HG02840 (cell line): ENCODE measurements around the gene ANKS1A.

Source experiments
- ATAC-seq: cut with Tn5 transposase; IDR thresholded peaks from one replicate; pipeline ENCODE4 v1.9.1; 2021; ENCODE audit warnings: mild to moderate bottlenecking, moderate library complexity, moderate number of reproducible peaks; ENCODE audit not compliant: unreplicated experiment, low FRiP score

ANKS1A gene

GRCh38 chr6:35062676-35063574 is 173.9 kb downstream of the ANKS1A start:
- ATAC-seq: no peak

GRCh38 chr6:35063701-35064280 is 174.7 kb downstream of the ANKS1A start:
- no peak for ATAC-seq

- ATAC-seq: no peak
Measured at GRCh38 chr6:35064290-35064689, 175.2 kb downstream of the ANKS1A start.

GRCh38 chr6:35064757-35065440 is 175.8 kb downstream of the ANKS1A start:
- no peak for ATAC-seq

- no peak for ATAC-seq
Measured at GRCh38 chr6:35065441-35065800, 176.4 kb downstream of the ANKS1A start.

- ATAC-seq: no peak
Measured at GRCh38 chr6:35065870-35066269, 176.8 kb downstream of the ANKS1A start.

GRCh38 chr6:35067234-35067633 is 178.2 kb downstream of the ANKS1A start:
- no peak for ATAC-seq

GRCh38 chr6:35068206-35068605 is 179.2 kb downstream of the ANKS1A start:
- ATAC-seq: no peak

- ATAC-seq: no peak
Measured at GRCh38 chr6:35068644-35069043, 179.6 kb downstream of the ANKS1A start.

GRCh38 chr6:35069262-35069661 is 180.2 kb downstream of the ANKS1A start:
- no peak for ATAC-seq

GRCh38 chr6:35070111-35070510 is 181.1 kb downstream of the ANKS1A start:
- ATAC-seq: no peak

GRCh38 chr6:35071347-35071994 is 182.4 kb downstream of the ANKS1A start:
- no peak for ATAC-seq

GRCh38 chr6:35072051-35072697 is 183.1 kb downstream of the ANKS1A start:
- ATAC-seq: no peak

- no peak for ATAC-seq
Measured at GRCh38 chr6:35072698-35073055, 183.6 kb downstream of the ANKS1A start.

GRCh38 chr6:35073211-35073610 is 184.2 kb downstream of the ANKS1A start:
- ATAC-seq: no peak

- ATAC-seq: no peak
Measured at GRCh38 chr6:35073766-35074471, 184.9 kb downstream of the ANKS1A start.

- no peak for ATAC-seq
Measured at GRCh38 chr6:35076997-35077712, 188.1 kb downstream of the ANKS1A start.

GRCh38 chr6:35077713-35078105 is 188.7 kb downstream of the ANKS1A start:
- no peak for ATAC-seq

GRCh38 chr6:35078226-35078850 is 189.3 kb downstream of the ANKS1A start:
- no peak for ATAC-seq
